HG02798 (cell line): ENCODE data around the gene GJD4.
A peak's percentile ranks its signal among the peaks of the same experiment; 100 is the strongest.

ENCODE experiments used
- ATAC-seq: cut with Tn5 transposase; IDR thresholded peaks from one replicate; pipeline ENCODE4 v1.9.1; 2021; ENCODE audit warnings: mild to moderate bottlenecking; ENCODE audit not compliant: unreplicated experiment, poor library complexity

The GJD4 gene

GRCh38 chr10:35613597-35614226 is 8.6 kb downstream of the GJD4 start:
- no peak for ATAC-seq

GRCh38 chr10:35614312-35614711 is 9.2 kb downstream of the GJD4 start:
- no peak for ATAC-seq

DNA sequence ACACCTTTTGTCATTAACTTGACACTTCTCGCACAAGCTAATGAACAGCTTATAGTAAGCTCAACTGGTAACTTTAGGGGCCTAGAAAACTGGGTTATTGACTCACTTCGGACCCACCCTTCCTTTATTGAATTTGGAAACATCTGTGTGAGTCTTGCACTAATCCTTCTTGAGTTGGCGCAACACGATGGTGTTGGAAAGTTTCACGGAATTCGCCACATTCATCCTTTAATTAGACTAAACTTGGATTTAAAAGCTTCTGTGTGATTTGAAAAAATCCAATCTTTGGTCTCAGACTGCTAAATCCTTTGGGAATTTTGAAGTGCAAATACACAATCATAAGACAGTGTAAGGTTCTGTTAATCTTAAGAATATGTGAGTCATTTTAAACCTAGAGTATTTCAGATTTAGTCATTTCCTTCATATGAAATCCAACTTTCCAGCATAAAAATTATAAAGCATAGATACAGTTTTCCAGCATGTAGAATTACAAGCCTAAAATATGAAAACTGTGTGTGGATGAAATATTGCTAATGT is 21.9 kb downstream of the GJD4 start:
- ATAC-seq = no peak

GRCh38 chr10:35631404-35631803 is 26.3 kb downstream of the GJD4 start:
- ATAC-seq = no peak

DNA sequence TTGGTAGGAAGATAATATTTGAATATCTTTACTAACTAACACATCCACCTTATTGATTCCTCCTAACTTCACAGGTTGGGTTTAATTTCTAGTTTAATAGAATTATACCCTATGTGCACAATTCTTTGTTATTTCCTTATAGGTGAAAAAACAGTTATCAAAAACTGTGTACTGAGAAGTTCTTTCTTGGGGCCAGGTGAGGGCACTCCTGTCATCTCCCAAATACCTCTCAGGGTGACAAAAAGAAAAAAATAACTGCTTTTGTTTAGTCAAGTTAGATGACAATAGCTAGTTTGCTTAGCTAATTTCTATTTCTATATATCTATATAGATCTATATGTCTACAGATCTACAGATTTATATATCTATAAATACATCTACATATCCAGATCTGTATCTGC is 26.9 kb downstream of the GJD4 start:
- ATAC-seq = no peak

- ATAC-seq = no peak
Measured at GRCh38 chr10:35633006-35633980, 28.2 kb downstream of the GJD4 start.

DNA sequence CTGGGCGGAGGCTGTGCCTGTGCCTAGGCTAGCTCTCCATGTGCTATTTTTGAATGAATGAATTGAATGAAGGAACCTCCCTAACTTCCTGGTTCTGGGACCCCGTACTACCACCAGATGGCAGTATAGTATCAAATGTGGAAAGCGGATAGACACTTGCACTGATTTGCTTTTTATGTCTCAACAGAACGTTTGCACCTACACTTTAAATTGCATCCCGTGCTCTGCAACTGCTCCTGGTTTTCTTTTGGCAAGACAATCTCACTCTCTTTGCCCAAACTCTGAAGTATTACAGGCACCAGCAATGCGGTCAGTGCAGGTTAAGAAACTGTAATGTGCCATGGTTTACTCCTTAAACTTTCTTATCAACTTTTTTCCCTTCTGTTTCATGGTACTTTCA is 30.4 kb downstream of the GJD4 start:
- peak; percentile 74 for ATAC-seq

GRCh38 chr10:35636956-35637355 is 31.8 kb downstream of the GJD4 start:
- no peak for ATAC-seq

- ATAC-seq = no peak
Measured at GRCh38 chr10:35637462-35637861, 32.3 kb downstream of the GJD4 start.

GRCh38 chr10:35638101-35638500 is 33.0 kb downstream of the GJD4 start:
- ATAC-seq = no peak

DNA sequence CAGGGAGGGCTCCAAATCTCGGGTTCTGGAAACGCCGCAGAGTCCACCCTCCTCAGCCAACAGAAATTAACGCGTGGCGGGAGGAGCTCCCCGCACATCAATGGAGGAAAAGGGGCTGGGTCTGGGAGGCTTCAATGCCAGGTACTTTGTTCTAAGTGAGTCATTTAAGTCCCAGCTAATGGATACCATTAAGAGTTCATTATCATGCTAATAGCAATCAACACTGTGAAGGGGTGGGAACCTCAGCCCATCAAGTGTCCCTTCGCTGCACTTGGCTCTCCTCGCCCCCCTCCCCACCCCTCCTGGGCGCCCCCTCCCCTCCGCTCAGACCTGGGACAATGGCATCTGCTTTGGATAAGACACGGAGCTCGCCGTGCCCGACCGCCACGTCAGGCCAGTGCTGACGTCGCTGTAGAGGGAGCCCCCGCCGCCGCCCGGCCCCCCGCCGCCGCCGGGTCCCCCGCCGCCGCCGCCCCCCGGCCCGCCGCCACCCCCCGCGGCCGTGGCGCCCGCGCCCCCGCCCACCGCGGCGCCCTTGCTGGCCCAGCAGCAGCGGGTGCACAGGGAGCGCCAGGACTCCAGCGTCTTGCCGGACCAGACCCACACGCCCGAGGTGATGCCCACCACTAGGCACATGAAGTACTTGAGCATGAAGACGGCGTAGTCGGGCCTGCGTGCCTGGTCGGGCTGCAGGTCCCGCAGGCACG is 34.0 kb downstream of the GJD4 start:
- no peak for ATAC-seq

DNA sequence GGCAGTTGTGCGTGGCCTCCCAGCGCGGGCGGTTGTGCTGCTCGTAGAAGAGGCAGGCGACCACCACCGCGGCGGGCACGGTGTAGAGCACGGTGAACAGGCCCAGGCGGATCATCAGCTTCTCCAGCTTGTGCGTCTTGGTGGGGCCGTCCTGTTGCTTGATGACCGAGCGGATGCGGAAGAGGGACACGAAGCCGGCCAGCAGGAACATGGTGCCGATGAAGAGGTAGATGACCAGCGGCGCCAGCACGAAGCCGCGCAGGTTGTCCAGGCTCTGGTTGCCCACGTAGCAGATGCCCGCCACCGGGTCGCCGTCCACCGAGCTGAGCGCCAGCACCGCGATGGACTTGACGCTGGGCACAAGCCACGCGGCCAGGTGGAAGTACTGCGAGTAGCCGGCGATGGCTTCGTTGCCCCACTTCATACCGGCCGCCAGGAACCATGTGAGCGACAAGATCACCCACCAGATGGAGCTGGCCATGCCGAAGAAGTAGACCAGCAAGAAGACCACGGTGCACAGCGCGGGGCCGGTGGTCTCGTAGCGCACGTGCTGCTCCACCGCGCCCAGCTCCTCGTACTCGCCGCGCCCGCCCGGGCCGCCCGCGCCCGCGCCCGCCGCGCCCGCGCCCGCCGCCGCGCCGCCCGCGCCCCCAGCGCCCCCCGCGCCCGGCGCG is 34.7 kb downstream of the GJD4 start:
- ATAC-seq = no peak

DNA sequence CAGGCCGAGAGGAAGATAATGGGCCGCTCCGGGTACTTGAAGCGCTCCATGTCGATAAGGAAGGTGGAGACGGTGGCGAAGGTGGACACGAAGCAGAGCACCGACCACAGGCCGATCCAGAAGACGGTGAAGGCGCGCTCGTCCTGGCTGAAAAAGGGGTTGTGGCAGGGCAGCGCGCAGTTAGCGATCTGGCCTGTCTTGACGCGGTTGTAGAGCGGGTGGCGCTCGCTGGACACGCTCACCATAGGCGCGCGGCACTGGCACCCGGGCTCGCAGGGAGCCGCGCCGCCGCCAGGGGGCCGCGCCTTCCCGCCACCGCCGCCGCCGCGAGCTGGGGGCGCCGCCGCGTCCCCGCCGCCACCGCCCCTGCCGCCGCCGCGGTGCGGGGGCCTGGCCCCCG is 35.3 kb downstream of the GJD4 start:
- ATAC-seq = peak; percentile 45

DNA sequence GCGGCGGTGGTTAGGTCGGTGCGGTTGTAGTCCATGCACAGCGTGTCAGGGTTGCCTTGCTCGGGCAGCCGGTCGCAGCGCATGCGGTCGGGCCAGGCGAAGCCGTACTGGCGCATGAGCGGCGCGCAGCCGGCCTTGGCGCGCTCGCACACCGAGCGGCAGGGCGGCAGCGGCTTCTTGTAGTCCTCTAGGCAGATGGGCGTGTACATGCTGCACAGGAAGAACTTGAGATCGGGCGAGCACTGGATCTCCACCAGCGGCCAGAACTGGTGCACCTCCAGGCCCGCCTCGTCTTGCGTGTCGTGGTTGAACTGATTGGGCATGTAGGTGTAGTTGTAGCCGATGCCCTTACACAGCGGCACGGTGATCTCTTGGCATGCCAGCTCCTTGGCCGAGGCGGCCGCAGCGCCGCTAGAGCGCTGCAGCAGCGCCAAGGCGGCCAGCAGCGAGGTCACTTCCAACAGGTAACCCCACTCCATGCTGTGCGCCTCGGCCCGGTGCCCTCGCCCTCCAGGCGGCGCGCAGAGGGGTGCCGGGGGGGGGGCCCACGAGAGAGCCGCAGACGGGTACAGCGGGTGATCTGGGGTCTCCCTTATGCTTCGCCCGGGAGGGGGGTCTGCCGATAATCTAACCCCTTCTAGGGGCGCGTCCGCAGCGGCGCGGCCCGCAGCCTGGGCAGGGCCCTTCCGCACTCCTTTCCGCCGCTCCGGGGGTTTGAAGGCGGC is 36.0 kb downstream of the GJD4 start:
- peak; percentile 27 for ATAC-seq

GRCh38 chr10:35641676-35642034 is 36.5 kb downstream of the GJD4 start:
- ATAC-seq = peak; percentile 22

- ATAC-seq = peak; percentile 91
Measured at GRCh38 chr10:35642035-35642792, 37.1 kb downstream of the GJD4 start, which contains the start of gene FZD8. Gene FZD8 (minus strand): TSS chr10:35642296. CDS start chr10:35641429, 867 bp downstream.

DNA sequence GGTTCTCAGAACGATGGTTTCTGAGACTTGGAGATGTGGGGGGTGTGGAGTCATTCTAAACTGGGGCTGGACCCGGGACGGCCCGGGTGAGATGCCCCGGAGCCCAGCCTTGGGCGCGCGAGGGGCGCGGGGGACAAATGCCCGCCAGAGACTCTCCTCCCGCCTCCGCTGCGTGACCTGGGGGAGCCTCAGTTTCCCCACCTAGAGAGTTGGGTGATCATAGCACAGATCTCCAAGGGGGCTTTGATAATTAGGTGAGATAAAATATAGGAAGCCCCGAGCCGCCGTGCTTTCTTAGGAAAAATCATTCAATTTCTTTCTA is 37.6 kb downstream of the GJD4 start:
- ATAC-seq = no peak

DNA sequence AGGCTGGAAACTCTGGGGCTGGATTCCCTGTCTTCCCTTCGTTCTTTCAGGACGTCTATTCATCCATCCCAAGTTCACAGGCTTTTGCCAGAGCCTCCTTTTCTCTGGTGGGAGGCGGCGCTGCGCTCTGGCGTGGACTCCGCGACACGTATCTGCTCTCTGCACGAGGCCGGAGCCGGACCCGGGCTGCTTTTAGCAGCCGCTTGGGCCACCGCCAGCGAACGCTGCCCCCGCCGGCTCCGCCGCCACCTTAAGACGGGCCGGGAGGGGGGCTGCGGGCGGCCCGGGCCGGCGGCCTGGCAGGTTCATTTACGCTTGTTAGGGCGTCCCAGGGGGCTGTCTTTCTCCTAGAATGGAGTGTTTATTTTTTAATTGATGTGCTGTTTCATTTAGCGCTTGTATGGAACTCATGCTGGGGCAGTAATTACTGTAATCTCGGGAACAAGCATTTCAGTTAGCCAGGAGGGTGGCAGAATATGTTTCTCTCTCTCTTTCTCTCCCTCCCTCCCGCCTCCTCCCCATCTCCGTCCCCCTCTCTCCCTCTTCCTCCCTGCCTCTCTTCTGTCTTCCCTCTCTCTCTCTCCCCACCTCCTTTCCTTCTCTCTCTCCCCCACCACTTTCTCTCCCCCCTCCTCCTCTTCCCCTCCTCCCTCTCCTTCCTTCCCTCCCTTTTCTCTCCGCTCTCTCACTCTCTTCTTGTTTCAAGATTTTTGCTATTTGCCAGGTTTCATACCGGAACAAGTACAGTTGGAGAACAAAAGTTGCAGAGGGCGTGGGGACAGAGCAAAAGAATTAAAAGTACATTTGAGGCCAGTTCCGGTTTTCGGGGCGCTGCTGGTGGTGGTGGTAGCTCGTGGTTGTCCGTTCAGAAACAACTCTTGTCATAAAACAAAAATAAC is 38.3 kb downstream of the GJD4 start:
- no peak for ATAC-seq
